Measurements from ENCODE around the gene ELFN1. TPM values are rescaled to one million over a fixed set of nuclear protein-coding genes. Genes with fewer than 3 reads are reported as not detected.
"Not testable (repeated sequence)": the region's sequence is repeated elsewhere in the genome, so short reads cannot be mapped to it uniquely, and the experiment has no call there.

Gene ELFN1
- total RNA-seq, 1 donor from 2014 or later, result 0.62 TPM

DNA sequence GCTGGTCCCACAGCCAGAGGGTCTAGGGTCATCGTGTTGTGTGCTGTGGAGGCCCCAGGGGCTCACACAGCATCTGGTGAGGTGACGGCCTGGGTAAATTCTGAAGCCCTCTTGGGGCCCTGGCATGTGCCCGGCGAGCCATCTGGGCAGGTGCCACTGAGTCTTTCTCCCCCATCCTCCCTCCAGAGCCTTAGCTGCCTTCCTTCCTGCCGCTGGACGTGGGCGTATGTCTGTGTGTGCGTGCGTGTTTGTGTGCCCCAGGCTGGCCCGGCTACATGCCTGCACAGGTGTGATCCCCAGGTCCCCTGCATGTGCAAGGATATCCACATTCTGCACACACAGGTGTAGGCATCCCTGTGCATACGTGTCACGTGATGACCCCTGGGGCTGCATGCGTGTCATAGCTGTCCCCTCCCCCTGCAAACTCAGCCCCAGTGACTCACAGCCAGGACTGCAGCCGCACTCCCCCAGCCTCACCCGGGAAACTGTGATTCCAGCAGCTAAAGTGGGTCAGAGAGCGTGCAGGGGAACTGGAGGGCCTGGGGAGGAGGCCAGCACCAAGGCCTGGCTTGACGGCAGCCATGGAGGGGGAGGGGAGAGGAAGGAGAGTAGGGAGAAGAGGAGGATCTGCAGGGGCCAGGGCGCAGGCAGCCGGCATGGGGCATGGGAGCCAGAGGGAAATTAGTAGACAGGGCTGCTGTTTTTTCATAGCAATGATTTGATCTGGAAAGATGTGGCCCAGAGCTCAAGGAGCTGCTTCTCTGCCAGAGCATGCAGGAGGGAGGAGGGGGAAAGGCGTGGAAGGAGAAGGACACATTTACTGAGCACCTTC, 46.4 kb downstream of the ELFN1 start:
- H3K9me3 Mint-ChIP-seq (ENCODE audit: unreplicated experiment), result no peaks in the 10 kb centered on the region
- H3K27ac Mint-ChIP-seq (ENCODE audit: unreplicated experiment), result no peak overlapping the region
- no peaks in the 10 kb centered on the region for H3K36me3 Mint-ChIP-seq (ENCODE audit: unreplicated experiment)
- no peak overlapping the region for H3K4me3 Mint-ChIP-seq (ENCODE audit: unreplicated experiment)
- no peaks in the 10 kb centered on the region for H3K27me3 Mint-ChIP-seq (ENCODE audit: unreplicated experiment)
- peaks cover 6% of the 10 kb centered on the region for H3K4me1 Mint-ChIP-seq (ENCODE audit: unreplicated experiment)
- DNase-seq (ENCODE audit: extremely low spot score, unreplicated experiment), result no peak
- TF ChIP-seq, protein P1, sequence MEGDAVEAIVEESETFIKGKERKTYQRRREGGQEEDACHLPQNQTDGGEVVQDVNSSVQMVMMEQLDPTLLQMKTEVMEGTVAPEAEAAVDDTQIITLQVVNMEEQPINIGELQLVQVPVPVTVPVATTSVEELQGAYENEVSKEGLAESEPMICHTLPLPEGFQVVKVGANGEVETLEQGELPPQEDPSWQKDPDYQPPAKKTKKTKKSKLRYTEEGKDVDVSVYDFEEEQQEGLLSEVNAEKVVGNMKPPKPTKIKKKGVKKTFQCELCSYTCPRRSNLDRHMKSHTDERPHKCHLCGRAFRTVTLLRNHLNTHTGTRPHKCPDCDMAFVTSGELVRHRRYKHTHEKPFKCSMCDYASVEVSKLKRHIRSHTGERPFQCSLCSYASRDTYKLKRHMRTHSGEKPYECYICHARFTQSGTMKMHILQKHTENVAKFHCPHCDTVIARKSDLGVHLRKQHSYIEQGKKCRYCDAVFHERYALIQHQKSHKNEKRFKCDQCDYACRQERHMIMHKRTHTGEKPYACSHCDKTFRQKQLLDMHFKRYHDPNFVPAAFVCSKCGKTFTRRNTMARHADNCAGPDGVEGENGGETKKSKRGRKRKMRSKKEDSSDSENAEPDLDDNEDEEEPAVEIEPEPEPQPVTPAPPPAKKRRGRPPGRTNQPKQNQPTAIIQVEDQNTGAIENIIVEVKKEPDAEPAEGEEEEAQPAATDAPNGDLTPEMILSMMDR (IDR thresholded peaks at IDR 0.05), result no peak

DNA sequence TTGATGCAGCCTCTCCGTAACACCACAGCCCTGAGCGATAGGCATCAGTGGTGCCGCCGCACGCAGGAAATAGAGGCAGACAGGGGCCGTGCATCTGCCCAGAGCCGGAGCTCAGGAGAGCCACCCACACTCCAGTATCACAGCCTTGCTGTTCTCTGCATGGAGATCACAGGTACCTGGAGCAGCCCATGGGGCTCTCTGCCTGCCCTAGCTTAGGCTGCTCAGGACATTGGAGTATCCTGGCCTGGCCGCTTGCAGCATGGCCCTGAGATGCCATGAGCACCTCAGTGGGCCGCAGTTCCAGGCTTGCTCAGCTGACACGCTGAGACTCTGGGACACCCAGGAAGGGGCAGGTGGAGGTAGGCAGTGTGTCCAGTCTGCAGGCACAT, 47.0 kb downstream of the ELFN1 start:
- Mint-ChIP-seq H3K36me3 (ENCODE audit: unreplicated experiment) (no peaks in the 10 kb centered on the region), H3K27ac (ENCODE audit: unreplicated experiment) (no peak overlapping the region), H3K4me1 (ENCODE audit: unreplicated experiment) (peaks cover 6% of the 10 kb centered on the region), H3K9me3 (ENCODE audit: unreplicated experiment) (no peaks in the 10 kb centered on the region), H3K27me3 (ENCODE audit: unreplicated experiment) (no peaks in the 10 kb centered on the region), H3K4me3 (ENCODE audit: unreplicated experiment) (no peak overlapping the region)
- no peak for DNase-seq (ENCODE audit: extremely low spot score, unreplicated experiment)
- TF ChIP-seq, protein P1 (IDR thresholded peaks at IDR 0.05), result no peak

DNA sequence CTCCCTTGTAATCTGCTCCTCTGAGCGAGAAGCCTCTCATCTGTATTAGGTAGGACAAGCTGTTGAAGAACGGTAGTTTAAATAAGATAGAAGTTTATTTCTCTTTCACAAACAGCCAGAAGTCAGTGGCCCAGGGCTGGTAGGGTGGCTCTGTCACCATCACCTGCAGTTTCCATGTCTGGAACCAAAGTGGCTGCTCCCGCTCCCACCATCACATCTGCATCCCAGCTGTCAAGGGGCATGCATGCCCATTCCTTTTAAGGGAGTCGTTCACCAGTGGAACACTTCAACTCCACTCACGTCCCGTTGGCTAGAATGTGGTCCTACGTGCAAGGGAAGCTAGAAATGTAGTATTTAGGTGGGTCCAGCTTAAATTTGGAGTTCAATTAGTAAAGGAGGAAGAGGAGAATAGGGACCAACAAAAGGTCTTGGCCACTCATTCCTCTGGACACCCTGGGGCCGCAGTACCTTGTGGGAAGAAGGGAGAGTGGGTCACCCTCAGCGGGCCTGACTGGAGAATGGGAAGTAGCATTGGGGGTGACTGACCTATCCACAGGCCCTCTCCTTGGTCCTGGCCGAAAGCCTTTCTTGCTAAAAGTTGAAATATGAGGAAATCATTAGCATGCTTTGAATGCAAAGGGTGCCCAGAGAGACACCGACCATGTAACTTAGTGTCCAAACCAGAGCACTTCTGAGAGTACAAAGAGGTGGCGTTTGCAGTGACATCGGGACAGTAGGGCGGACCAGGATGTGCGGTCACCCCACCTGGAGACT, 48.0 kb downstream of the ELFN1 start:
- no peaks in the 10 kb centered on the region for H3K9me3 Mint-ChIP-seq (ENCODE audit: unreplicated experiment)
- DNase-seq (ENCODE audit: extremely low spot score, unreplicated experiment), result no peak
- no peaks in the 10 kb centered on the region for H3K36me3 Mint-ChIP-seq (ENCODE audit: unreplicated experiment)
- TF ChIP-seq, protein P1 (IDR thresholded peaks at IDR 0.05), result no peak
- H3K27me3 Mint-ChIP-seq (ENCODE audit: unreplicated experiment), result no peaks in the 10 kb centered on the region
- H3K27ac Mint-ChIP-seq (ENCODE audit: unreplicated experiment), result no peak overlapping the region
- peaks cover 6% of the 10 kb centered on the region for H3K4me1 Mint-ChIP-seq (ENCODE audit: unreplicated experiment)
- no peak overlapping the region for H3K4me3 Mint-ChIP-seq (ENCODE audit: unreplicated experiment)

DNA sequence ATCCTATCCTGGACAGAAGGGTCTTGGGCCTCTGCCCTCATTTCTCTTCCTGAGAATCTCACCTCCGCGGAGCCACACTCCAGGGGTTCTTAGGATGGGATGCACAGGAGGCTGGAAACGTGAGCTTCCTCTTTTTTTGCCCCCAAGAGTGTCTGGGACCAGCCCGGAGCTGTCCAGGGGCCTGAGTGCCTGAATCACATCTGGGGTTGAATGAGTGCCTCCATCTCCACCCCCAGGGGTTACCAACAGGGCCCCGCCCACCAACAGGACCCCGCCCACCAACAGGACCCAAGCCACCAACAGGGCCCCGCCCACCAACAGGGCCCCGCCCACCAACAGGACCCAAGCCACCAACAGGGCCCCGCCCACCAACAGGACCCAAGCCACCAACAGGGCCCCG, 48.8 kb downstream of the ELFN1 start:
- not testable (repeated sequence) for H3K27ac Mint-ChIP-seq (ENCODE audit: unreplicated experiment); H3K27me3 Mint-ChIP-seq (ENCODE audit: unreplicated experiment); H3K4me1 Mint-ChIP-seq (ENCODE audit: unreplicated experiment); DNase-seq (ENCODE audit: extremely low spot score, unreplicated experiment); H3K4me3 Mint-ChIP-seq (ENCODE audit: unreplicated experiment); H3K36me3 Mint-ChIP-seq (ENCODE audit: unreplicated experiment); H3K9me3 Mint-ChIP-seq (ENCODE audit: unreplicated experiment)

DNA sequence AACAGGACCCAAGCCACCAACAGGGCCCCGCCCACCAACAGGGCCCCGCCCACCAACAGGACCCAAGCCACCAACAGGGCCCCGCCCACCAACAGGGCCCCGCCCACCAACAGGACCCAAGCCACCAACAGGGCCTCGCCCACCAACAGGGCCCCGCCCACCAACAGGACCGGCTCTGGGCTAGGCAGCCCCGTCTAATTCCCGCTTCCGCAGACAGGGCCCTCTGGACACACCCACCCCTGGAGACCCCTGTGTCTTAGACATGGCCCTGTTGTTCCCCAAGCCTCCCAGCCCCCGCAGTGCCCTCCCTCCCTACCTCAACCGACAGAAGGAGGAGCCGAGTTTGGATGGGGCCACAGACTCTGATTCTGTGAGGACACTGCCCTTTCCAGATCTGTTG, 49.2 kb downstream of the ELFN1 start:
- not testable (repeated sequence) for H3K4me1 Mint-ChIP-seq (ENCODE audit: unreplicated experiment); DNase-seq (ENCODE audit: extremely low spot score, unreplicated experiment); H3K4me3 Mint-ChIP-seq (ENCODE audit: unreplicated experiment); H3K27ac Mint-ChIP-seq (ENCODE audit: unreplicated experiment); H3K36me3 Mint-ChIP-seq (ENCODE audit: unreplicated experiment); H3K27me3 Mint-ChIP-seq (ENCODE audit: unreplicated experiment); H3K9me3 Mint-ChIP-seq (ENCODE audit: unreplicated experiment)

DNA sequence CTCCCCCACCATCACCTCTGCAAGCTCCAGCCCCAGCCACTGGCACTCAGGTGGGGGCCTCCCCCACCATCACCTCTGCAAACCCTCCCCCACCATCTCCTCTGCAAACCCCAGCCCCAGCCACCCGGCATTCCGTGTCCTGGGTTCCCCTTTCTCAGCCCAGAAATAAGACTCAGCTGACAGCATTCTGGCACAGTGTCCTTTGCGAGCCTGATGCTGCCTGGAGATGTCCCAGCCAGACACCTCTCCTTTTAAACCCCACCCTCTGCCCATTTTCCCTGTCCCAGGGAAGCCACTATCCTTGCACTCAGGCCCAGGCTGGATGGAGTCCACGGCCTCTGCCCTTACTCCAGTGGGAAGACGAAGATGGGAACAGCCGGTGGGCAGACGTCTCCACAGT, 49.8 kb downstream of the ELFN1 start:
- Mint-ChIP-seq H3K27me3 (ENCODE audit: unreplicated experiment) (no peaks in the 10 kb centered on the region), H3K9me3 (ENCODE audit: unreplicated experiment) (no peaks in the 10 kb centered on the region), H3K36me3 (ENCODE audit: unreplicated experiment) (no peaks in the 10 kb centered on the region), H3K4me3 (ENCODE audit: unreplicated experiment) (no peak overlapping the region), H3K4me1 (ENCODE audit: unreplicated experiment) (peaks cover 6% of the 10 kb centered on the region), H3K27ac (ENCODE audit: unreplicated experiment) (no peak overlapping the region)
- TF ChIP-seq, protein P1 (IDR thresholded peaks at IDR 0.05), result no peak
- no peak for DNase-seq (ENCODE audit: extremely low spot score, unreplicated experiment)

All from osteocyte (in vitro differentiated cells).